HG03342 (cell line): ENCODE measurements around the gene TMEM50A.
"Not testable (repeated sequence)": the region's sequence is repeated elsewhere in the genome, so short reads cannot be mapped to it uniquely, and the experiment has no call there.

Experiments
- ATAC-seq: cut with Tn5 transposase; IDR thresholded peaks from one replicate; pipeline ENCODE4 v1.9.1; 2021; ENCODE audit warnings: mild to moderate bottlenecking, moderate library complexity; ENCODE audit not compliant: unreplicated experiment

The TMEM50A gene

GRCh38 chr1:25338188-25338981 lies at the start of gene TMEM50A:
TMEM50A (plus strand) TSS chr1:25338334; CDS start chr1:25340487, 2,153 bp downstream.
- peak; percentile 62 for ATAC-seq

GRCh38 chr1:25288573-25289101 lies 49.5 kb upstream of the TMEM50A start:
- ATAC-seq = not testable (repeated sequence)

- not testable (repeated sequence) for ATAC-seq
These were observed 48.1 kb upstream of the TMEM50A start for GRCh38 chr1:25290043-25290442.

- ATAC-seq = not testable (repeated sequence)
These were observed 44.7 kb upstream of the TMEM50A start for GRCh38 chr1:25293426-25293825.

- ATAC-seq = not testable (repeated sequence)
These were observed 43.0 kb upstream of the TMEM50A start for GRCh38 chr1:25294889-25295826.

GRCh38 chr1:25296501-25296900 lies 41.6 kb upstream of the TMEM50A start:
- not testable (repeated sequence) for ATAC-seq

- ATAC-seq = not testable (repeated sequence)
These were observed 37.4 kb upstream of the TMEM50A start for GRCh38 chr1:25300729-25301128.

GRCh38 chr1:25302330-25302729 lies 35.8 kb upstream of the TMEM50A start:
- not testable (repeated sequence) for ATAC-seq

- not testable (repeated sequence) for ATAC-seq
These were observed 33.2 kb upstream of the TMEM50A start for GRCh38 chr1:25304936-25305335.

GRCh38 chr1:25308168-25308567 lies 30.0 kb upstream of the TMEM50A start:
- not testable (repeated sequence) for ATAC-seq

GRCh38 chr1:25309085-25309484 lies 29.0 kb upstream of the TMEM50A start:
- not testable (repeated sequence) for ATAC-seq

GRCh38 chr1:25309486-25309885 lies 28.6 kb upstream of the TMEM50A start:
- ATAC-seq = not testable (repeated sequence)

GRCh38 chr1:25312806-25313470 lies 25.2 kb upstream of the TMEM50A start:
- ATAC-seq = not testable (repeated sequence)

- not testable (repeated sequence) for ATAC-seq
These were observed 17.7 kb upstream of the TMEM50A start for GRCh38 chr1:25320314-25320938.

- not testable (repeated sequence) for ATAC-seq
These were observed 16.0 kb upstream of the TMEM50A start for GRCh38 chr1:25322127-25322526.

- ATAC-seq = not testable (repeated sequence)
These were observed 13.7 kb upstream of the TMEM50A start for GRCh38 chr1:25324407-25324806.

- not testable (repeated sequence) for ATAC-seq
These were observed 10.0 kb upstream of the TMEM50A start for GRCh38 chr1:25327864-25328790.

GRCh38 chr1:25328791-25329185 lies 9.3 kb upstream of the TMEM50A start:
- not testable (repeated sequence) for ATAC-seq

GRCh38 chr1:25329336-25329735 lies 8.8 kb upstream of the TMEM50A start:
- not testable (repeated sequence) for ATAC-seq
